Fibroblast of pulmonary artery (primary cell): Measurements from ENCODE around the gene IDUA.

Source experiments
- DNase-seq: peaks from one replicate; pipeline ENCODE4 v3.0.0-alpha.2; 2010; ENCODE audit warnings: low read depth
- H3K4me3 ChIP-seq: replicated peaks from 2 replicates; pipeline ENCODE4 v1.5.1; 2011; ENCODE audit warnings: low read depth, mild to moderate bottlenecking, control low read depth, low read length, moderate library complexity
- TF ChIP-seq, protein P1 (sequence below): IDR thresholded peaks from 2 replicates; pipeline ENCODE4 v1.5.1; 2011; ENCODE audit warnings: mild to moderate bottlenecking, control low read depth, low read length, inconsistent platforms; ENCODE audit errors: missing control alignments

The IDUA gene

DNA sequence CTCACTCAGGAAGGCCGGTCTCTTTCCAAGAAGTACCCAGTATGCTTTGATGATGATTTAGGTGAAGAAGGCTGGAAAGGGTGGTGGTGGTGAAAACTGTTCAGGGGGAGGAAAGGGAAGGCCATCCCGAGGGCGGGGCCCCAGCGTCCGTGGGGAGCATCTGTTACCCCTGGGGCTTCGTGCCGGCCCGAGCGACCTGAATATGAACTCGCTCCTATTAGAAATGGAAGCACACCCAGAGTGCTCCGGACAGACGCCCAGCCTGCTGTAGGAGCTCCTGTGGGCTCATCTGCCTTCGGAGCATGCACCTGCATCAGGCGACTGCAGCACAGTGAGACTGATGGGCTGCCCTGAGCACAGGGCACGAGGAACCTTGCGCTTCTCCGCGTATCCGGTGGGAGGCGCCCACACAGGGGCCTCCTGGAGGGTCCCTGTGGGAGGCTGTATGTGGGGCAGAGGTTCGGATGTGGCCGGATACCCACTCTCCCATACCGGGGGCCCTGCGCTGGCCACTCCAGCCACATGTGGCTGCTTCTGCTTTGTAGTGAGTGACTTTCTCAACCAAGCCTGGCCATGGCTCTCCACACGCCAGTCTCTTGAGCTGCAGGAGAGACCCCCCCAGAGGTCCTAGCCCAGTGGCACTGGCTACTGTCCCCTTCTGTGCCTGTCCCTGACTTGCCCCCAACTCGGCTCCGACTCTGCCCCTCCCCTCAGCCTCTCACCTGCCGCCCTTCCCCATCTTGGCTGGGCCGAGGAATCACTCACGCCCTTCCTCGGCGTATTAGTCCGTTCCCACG, 61.3 kb downstream of the IDUA start:
- no peak for DNase-seq
- TF ChIP-seq, protein P1, sequence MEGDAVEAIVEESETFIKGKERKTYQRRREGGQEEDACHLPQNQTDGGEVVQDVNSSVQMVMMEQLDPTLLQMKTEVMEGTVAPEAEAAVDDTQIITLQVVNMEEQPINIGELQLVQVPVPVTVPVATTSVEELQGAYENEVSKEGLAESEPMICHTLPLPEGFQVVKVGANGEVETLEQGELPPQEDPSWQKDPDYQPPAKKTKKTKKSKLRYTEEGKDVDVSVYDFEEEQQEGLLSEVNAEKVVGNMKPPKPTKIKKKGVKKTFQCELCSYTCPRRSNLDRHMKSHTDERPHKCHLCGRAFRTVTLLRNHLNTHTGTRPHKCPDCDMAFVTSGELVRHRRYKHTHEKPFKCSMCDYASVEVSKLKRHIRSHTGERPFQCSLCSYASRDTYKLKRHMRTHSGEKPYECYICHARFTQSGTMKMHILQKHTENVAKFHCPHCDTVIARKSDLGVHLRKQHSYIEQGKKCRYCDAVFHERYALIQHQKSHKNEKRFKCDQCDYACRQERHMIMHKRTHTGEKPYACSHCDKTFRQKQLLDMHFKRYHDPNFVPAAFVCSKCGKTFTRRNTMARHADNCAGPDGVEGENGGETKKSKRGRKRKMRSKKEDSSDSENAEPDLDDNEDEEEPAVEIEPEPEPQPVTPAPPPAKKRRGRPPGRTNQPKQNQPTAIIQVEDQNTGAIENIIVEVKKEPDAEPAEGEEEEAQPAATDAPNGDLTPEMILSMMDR, result no peak
- no peak overlapping the region for H3K4me3 ChIP-seq

GRCh38 chr4:1048773-1049590, 62.1 kb downstream of the IDUA start:
- TF ChIP-seq, protein P1, result no peak
- H3K4me3 ChIP-seq, result no peak overlapping the region
- DNase-seq, result no peak

DNA sequence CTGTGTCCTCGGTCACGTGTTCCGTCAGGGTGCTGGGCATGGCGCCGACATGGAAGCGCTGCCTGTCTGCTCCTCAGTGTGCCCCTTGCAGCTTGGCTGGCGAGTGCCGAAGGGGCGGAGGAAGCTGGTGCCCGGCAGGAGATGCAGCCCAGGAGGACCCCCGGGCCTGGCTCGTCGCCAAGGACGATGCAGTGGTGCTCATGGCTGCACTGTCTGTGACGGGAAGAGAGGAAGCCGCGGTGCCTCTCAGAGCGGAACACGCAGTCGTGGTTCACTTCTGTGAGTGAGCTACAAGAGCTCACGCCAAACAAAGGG, 62.7 kb downstream of the IDUA start:
- TF ChIP-seq, protein P1, result no peak
- DNase-seq, result no peak
- H3K4me3 ChIP-seq, result no peak overlapping the region

DNA sequence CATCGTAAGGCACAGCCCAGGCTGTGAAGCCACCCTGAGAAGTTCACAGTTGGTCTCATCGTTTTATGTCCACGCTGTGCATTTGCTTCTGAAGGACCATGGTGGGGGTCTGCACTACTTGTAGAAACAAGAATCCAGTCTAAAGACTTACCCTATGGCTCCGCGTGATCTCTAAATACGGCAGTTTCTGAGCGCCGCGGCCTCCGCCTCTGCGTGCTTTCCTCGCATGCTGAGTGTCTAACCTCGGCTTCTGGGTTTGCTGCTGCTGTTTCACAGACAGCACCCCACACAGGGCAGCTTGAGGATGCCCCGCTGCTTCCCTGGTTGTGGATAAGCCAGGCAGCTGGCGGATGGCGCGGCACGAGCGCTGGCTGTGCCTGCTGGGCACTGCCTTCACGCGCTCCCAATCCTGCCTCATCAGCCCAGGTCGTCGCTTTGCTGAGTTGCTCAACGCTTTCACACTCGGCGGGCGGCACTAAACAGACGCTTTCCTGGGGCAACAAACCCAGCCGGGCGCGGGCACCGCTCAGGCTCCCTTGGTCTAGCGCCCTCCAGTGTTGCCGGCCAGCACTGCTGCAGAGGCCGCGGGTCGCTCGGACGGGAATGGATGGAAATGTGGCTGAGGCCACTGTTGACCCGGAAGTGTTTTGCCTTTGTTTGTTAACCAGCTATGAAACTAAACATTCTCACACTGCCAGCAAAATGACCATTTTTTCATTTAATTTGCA, 63.8 kb downstream of the IDUA start:
- DNase-seq, result no peak
- TF ChIP-seq, protein P1, result no peak
- no peak overlapping the region for H3K4me3 ChIP-seq

GRCh38 chr4:1051472-1051871, 64.6 kb downstream of the IDUA start:
- H3K4me3 ChIP-seq, result no peak overlapping the region
- no peak for DNase-seq
- TF ChIP-seq, protein P1, result no peak

DNA sequence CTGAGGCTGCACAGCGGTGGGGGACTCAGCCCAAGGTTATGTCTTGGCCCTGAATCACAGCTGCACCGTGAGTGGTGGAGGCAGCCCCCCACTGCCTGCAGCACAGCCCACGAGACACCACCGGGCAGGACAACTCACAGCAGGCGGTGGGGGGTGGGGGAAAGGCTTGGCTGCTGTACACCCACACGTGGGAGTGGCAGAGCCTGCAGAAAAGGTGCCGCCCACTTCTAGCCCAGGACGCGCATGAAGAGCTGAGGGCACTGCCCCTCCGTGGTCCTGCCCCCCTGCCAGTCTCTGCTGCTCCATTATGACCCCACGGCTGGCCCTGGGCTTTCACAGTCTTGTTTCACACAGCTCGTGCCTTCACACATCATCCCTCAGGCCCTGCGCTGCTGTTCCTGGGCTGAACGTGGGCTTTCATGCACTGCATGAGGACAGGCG, 65.4 kb downstream of the IDUA start:
- DNase-seq, result no peak
- H3K4me3 ChIP-seq, result no peak overlapping the region
- TF ChIP-seq, protein P1, result no peak
